NCI-H1092 (cell line): ENCODE data around the gene ITPRIPL1.
"Not testable (repeated sequence)": the region's sequence is repeated elsewhere in the genome, so short reads cannot be mapped to it uniquely, and the experiment has no call there.

Experiments used
- DNase-seq: peaks from one replicate; lab custom pipeline; 2025; lab: John Stamatoyannopoulos, UW

The ITPRIPL1 gene, protein sequence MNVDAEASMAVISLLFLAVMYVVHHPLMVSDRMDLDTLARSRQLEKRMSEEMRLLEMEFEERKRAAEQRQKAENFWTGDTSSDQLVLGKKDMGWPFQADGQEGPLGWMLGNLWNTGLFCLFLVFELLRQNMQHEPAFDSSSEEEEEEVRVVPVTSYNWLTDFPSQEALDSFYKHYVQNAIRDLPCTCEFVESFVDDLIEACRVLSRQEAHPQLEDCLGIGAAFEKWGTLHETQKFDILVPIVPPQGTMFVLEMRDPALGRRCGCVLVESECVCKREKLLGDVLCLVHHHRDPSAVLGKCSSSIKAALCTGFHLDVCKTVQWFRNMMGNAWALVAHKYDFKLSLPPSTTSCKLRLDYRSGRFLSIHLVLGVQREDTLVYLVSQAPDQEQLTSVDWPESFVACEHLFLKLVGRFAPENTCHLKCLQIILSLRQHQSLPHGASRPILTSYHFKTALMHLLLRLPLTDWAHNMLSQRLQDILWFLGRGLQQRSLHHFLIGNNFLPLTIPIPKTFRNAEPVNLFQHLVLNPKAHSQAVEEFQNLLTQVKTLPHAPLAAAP

DNA sequence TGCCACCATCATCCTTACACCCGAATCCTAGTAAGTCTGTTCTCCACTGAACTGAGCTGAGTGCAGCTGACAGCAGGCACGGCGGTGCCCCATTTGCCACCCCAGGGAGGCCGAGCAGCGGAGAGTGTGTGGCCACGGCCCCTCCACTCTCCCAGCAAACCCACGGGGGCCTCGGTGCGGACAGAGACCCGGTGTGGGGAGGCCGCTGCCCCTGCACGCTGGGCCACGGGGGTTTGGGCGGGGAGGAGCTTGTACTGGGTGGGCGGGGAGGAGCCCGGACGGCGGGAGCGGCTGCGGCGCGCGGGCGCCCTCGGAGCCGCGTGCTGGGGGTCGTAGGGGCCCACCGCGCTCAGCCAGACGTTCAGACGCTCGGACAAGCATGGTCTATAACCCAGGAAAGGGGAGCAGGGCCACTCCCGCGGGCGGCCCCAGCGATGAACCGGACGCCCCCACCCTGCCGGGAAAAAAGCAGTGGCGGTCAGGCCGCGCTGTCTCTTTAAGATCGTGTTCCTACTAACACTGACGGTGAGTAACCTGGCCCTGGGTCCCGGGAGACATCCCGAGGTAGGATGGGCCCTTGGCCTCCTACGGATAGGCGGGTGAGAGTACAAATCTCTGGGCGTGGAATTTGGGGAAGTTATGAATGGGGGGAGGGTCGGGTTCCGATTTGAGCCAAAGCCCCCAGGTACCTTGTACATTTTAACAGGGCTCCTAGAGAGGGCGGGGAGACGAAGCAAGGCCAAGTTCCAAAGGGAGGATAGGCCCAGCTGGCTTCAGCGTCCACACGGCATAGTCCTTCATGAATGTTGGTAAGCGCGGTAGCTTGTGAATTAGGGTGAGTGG, at the start of gene ITPRIPL1:
Gene ITPRIPL1 (plus strand): TSS at position 277 of the 843 bp plus-strand sequence. CDS start 523 bp downstream, at position 800.
- no peak for DNase-seq

DNA sequence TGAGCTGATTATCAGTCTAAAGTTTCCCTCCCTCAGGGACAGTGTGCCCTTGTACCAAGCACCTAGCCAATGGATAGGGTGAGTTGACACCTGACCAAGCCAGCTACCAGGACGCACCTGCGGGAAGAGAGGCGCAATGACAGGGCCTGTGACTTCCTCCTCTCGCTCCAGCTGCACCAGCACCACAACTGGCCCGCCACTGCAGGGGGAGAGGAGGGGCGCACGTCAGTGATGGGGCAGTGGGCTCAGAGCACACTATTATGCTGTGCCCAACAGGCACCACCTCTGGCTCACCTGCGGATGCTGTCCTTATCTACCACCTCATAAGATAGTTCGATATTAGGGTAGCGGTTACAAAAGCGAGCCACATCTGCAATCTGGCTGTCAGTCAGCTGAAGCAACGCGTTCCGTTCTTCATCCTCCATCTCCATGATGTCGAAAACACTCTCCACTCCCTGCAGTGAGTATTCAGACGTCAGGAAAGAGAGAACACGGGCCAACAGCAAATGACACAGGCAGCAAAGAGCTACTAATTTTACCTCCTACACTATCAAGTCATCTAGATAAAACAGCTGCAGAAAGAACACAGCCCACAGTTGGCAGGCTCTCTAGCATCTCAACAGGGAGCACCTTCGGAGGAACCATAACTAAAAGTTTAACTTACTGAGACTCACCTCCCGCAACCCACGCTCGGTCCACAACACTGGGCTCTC, 48.2 kb upstream of the ITPRIPL1 start:
- no peak for DNase-seq

DNA sequence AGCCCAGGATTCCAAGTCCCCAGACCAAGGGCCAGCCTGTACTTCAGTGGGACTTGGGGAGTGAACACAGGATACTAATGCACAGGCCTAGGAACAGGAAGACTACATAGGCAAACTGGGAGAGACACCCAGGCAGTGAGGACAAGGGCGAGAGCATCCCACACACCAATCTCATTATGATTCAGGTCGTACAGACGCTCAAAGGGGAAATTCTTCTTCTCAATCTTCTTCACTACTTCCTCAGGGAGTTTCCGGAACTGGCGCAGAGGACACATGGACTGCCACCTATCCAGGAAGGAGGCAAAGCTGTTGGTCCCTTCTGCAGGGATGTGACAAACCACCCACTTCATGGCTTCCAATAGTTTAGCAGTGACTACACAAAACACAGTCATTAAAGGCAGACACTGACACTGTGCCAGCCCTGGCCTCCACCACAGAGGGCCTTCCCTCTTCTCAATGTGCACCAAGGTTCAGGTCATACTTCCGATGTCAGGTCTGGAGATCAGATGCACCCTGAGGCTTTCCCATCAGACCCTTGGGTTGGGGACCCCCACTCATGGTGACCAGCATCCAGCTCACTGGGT, 37.8 kb upstream of the ITPRIPL1 start:
- no peak for DNase-seq

DNA sequence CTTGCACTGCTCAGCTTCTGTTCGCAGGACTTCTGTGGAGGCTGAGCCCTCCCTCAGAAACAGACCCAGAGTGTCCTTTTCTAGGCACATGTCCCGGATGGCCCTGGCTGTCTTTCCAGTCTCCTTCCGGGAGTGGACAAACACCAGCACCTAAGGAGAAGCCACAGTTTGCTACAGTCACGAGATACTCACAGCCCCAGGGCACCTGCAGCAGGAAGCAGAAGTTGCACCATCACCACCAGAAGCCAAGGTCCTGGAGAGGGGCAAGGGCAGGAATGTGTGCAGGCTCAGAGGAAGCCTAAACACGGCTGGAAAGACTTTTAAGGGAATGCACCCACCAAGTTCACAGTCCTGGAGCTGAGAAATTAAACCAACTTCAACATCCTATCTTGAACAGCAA, 33.4 kb upstream of the ITPRIPL1 start:
- DNase-seq: no peak

DNA sequence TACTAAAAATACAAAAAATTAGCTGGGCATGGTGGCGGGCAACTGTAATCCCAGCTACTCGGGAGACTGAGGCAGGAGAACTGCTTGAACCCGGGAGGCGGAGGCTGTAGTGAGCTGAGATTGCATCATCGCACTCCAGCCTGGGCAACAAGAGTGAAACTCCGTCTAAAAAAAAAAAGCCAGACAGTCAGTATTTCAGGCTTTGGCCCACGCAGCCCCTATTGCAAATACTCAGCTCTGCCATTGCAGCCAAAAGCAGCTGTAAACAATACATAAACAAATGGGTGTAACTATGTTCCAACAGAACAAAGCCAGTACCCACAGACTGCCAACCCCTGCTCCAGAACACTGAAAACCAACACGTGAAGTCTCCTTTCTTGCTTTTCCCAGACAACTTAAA, 30.8 kb upstream of the ITPRIPL1 start:
- DNase-seq: not testable (repeated sequence)

DNA sequence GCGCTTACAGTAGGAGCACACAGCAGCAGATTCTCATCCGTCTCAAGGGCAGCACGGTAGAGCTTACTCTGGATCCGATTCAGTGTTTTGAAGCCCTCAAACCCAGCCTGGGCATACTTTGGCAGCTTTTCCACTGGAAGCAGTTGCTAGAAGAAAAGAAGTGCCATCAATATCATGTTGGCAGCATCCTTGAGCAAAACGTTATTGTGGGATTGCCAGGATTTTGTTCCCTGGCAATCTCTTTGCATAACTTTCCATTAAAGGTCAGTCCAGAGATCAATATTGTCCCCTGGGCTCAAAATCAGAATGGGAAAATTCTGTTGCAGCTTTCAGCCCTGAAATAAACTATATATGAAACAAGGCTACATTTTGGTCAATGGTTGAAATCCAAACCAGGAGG, 28.2 kb upstream of the ITPRIPL1 start:
- DNase-seq: no peak

DNA sequence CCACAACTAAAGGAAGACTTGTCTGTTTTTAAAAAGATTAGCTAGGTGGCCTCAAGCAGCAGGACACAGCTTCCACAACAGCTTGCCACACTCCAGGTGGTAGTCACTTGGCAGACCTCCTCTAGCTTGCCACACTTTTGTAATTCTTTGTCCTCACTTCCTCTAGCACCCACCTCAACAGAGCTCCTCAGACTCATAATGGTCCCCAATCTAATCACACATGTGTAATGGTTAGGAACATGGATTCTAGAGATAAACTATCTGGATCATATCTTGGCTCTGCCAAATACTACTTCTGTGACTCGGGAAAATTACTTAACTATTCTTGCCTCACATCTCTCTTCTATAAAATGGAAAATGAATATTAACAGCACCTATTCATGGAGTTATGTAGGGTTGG, 23.3 kb upstream of the ITPRIPL1 start:
- DNase-seq: no peak

DNA sequence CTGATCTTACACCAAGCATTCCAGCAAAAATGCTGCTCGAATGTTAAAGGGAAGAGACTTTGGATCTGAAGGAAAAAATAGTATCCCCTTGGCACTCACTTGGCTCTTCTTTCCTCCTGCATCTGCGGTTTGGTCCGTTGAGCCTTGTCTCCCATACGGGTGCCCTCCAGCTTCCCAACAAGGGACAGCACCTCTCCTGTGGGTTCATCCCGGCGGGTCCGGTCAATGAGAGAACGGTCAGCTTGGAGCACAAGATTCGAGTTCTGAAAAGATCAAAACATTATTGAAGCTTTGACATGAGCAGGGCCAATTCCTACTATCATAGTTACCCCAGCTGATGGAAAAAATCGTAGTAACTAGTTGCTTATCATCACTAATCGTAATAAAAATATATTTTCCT, 20.5 kb upstream of the ITPRIPL1 start:
- DNase-seq: no peak

DNA sequence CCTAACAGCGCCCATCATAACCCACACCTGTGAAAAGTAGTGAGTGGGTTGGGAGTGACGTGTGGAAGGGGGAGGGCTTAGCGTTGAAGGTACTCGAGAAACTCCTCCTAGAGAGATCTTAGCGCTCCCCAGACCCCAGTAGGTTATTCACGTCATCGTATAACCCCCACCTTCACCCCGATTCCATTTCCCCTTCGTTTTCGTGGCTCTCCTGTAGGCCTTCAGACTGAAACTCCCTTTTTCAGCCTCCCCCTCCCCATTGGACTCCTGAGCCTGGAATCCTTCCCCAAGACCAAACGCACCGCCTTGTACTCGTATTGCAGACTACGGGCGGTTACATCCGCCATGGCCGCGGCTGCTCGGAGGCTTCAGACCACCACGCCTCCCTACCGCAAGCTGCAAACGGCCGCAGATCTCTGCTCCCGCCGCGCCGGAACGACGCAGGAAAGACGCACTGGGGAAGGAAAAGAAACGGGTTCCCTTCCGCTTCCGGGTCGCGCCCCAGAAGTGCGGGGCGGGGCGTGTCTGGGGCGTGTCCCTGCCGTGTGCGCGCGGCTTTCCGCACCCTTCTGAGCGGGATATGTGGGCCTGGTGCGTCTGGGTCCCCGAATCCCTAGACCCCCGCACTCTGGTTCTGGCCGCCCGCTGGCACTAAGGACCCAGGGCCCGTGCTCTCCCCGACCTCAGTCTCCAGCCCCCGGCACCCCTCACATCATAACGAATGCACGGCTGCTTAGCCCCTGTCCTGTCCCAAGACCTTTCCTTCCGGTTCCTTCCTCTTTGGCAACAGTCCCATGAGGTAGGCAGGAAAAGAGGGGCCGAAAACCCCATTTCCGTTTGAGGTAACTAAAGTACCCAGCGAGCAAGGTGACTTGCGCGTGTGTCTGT, 19.8 kb upstream of the ITPRIPL1 start, which contains the start of gene SNRNP200:
Gene SNRNP200 (minus strand): TSS at position 456 of the 888 bp plus-strand sequence. CDS start 109 bp downstream, at position 347.
- DNase-seq: peak; percentile 79

DNA sequence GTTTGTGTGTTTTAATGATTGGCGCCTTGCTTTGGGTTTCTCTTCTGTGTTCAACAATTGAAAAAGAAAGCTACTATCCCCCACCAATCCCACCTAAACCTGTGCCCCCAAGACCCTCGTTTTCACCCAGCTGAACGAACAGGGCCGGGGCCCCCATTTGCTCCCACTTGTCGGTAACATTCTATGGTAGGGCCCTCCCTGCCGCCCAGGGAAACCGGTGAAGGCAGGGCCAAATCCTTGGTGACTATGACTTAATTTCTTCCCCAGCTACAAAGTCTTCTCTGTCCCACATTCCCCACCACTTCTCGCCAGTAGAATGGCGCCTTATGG, 19.2 kb upstream of the ITPRIPL1 start:
- DNase-seq: no peak

DNA sequence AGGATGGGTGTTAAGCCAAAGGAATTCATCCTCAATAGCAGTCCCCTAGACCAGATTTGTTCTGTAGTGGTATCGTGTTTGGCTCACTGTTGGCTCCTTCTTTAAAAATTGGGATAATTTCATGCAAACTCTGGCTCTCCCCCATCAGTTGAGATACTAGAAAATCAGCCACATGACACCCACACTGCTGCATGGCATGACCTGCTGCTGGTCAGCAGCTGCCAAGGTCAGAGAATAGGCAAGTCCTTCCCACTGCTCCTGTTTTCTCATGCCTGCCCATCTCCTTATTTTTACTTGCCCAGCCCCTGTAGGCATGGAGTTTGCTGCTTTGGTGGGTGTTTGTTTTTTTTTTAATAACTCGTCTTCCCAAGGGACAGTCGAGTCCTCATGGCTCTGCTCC, 18.7 kb upstream of the ITPRIPL1 start:
- no peak for DNase-seq

DNA sequence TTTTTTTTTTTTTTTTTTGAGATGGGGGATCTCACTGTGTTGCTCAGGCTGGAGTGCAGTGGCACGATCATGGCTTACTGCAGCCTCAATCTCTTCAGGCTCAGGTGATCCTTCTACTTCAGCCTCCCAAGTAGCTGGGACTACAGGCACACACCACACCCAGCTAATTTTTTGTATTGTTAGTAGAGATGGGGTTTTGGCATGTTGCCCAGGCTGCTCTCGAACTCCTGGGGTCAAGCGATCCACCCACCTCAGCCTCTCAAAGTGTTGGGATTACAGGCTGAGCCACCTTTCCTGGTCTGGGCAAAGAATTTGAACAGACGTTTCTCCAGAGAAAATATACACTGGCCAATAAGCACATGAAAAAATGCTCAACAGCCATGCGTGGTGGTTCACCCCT, 16.9 kb upstream of the ITPRIPL1 start:
- DNase-seq: no peak

DNA sequence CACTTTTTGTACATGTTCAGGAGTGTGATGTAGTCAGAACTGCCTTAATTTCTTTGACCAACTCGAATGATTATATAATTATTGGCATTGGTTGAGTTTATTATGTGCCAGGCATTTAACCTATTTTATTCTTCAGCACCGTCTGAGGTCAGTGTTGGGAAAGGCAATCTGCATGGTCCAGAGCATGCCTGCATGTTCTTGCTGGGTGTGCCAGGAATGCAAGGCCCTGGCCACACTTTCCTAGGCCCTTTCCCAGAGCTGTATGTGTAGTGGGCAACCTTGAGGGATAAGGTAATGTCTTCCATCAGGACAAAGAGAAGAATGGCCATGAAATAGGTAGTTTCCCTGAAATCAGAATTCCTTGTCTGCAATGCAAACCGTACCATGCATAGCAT, 10.1 kb upstream of the ITPRIPL1 start:
- no peak for DNase-seq

DNA sequence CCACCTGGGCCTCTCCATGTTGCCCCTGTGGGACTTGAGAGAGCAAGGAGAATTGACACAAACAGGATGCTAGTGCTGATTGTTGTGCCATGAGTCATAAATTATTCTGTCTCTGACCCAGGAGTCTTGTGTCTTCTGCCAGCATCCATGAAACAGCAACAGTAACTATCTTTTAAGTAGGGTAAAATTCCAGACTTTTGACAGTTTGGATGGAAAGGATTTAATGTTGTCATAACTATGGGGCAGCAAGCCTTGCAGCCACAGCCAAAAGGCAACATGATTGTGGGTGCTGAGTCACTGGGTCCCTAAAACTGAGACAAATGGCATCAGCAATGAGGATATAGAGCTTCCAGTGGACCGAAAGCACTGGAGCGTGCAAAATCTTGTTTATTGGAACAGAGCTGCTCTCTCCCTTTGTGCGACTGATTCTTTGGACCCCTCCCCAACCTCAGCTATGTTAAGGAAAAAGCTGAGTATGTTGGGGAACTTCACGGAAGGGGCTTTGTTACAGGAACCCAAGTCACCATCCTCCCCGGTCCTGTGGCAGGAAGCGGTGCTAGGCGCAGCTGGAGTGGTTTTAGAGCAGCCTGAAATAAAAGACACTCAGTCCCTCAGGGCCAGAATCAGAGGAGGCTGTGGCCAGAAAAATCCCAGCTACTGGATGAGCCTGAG, 9.6 kb upstream of the ITPRIPL1 start:
- DNase-seq: no peak

DNA sequence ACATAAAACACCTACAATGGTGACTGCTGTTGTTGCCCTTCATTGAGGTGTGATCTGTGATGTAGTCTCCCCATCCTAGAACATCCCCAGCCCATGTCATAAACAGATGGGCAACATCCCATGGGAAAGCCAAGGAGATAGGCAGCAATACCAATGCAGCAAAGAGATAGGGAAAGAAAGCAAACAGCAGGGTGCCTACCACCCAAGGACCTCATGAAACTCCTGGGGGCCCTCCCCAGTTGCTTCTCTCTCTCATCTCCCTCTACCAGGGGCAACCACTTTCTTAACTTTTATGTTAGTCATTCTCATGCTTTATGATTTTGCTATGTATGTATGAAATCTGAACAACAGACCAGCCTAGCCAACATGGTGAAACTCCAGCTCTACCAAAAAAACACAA, 8.1 kb upstream of the ITPRIPL1 start:
- no peak for DNase-seq

DNA sequence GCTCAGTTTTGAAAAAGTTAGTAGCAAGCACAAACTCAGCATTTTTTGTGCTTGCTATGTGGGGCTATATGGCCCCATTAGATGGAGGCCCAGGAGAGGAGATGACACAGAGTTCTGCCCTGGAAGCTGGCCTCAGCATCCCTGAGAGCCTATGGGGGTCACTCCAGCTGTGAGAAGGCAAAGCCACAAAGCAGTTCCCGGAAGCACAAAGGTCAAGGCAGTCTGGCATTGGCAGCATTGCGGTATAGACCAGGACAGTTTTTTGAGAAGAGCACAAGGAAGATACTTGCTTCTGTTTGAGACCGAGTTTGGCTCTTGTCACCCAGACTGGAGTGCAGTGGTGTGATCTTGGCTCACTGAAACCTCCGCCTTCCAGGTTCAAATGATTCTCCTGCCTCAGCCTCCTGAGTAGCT, 7.5 kb upstream of the ITPRIPL1 start:
- no peak for DNase-seq

DNA sequence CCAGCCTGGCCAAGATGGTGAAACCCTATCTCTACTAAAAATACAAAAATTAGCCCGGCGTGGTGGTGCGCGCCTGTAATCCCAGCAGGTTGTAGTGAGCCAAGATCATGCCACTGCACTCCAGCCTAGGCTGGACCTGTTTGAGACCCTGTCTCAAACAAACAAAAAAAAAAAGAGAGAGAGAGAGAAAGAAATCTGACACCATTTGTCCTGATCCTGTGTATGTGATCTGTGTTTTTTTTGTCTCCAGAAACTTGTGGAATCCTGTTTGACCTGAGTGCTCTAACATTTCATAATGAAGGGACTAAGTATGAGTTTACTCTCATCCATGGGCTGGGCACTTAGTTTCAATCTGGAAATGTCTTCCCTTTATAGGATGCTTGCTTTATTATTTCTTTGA, 6.4 kb upstream of the ITPRIPL1 start:
- DNase-seq: no peak

DNA sequence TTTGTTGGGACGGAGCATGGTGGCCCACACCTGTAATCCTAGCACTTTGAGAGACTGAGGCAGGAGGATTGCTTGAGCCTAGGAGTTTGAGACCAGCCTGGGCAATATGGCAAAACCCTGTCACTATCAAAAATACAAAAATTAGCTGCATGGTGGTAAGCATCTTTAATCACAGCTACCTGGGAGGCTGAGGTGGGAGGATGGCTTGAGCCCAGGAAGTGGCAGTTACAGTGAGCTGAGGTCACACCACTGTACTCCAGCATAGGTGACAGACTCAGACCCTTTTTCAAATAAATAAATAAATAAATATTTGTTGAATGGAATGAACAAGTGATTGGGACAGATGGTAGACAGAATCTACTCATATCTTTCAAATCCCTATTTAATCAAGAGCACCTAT, 5.7 kb upstream of the ITPRIPL1 start:
- no peak for DNase-seq

DNA sequence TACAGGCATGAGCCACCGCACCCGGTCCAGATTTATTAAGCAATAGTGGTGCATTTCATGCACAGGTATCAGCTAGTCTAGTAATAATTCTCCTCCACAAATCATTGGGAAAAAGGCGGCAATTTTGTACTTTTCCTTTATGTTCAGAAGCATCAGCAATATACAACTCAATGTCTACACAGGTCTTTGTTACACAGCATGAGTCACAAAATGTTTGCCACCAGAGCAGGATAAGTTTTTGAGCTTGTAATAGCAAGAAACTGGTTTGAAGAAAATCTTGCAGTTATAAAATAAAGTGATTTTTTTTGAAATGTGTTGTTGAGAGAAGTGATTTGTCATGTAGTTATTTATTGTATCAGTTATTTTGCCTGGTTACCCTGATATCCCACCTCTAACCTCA, 4.8 kb upstream of the ITPRIPL1 start:
- DNase-seq: no peak
